Caco-2 (cell line): ENCODE results near the gene STXBP1. TPM values are rescaled to one million over a fixed set of nuclear protein-coding genes. Genes with fewer than 3 reads are reported as not detected.

Experiments used
- BruUV-seq: library from RNA; stranded (reverse); fragments of 400-500 nt; replicated peaks from 2 replicates; lab custom pipeline; 2021; lab: Mats Ljungman, UMichigan
- CTCF ChIA-PET: fragments of 300-600 bp; sonication (Branson Sonifier 250); formaldehyde crosslinking; loops from one replicate; lab custom pipeline; 2022; ENCODE audit warnings: antibody characterized with exemption; lab: Charles Lee
- POLR2A ChIA-PET: fragments of 300-600 bp; sonication (Branson Sonifier 250); formaldehyde crosslinking; loops from one replicate; lab custom pipeline; 2022; ENCODE audit warnings: antibody characterized with exemption; lab: Charles Lee
- DNase-seq, 2 experiments: peaks; one replicate each; pipeline versions ENCODE4 v3.0.0 to v3.0.0-alpha.2; 2020 to 2022
- H3K27me3 ChIP-seq: replicated peaks from 2 replicates; pipeline ENCODE4 v1.6.0; 2011; ENCODE audit warnings: low read length; ENCODE audit not compliant: control insufficient read depth, insufficient read depth
- H3K36me3 ChIP-seq: 2 replicates; pipeline ENCODE4 v1.5.1; 2011; ENCODE audit warnings: low read length; ENCODE audit not compliant: control insufficient read depth, insufficient read depth
- H3K4me1 ChIP-seq: fragments of 250-450 bp; sonication (Bioruptor Pico); 2 replicates; pipeline ENCODE4 v1.5.1; 2020; ENCODE audit warnings: mild to moderate bottlenecking
- H3K4me3 ChIP-seq: 2 replicates; pipeline ENCODE4 v1.5.1; 2011; ENCODE audit warnings: low read depth, mild to moderate bottlenecking, control low read depth, low read length
- H3K9me3 ChIP-seq: fragments of 250-450 bp; sonication (Bioruptor Pico); 2 replicates; pipeline ENCODE4 v1.5.1; 2020; ENCODE audit warnings: mild to moderate bottlenecking, moderate library complexity
- H3K27ac Mint-ChIP-seq: one replicate; pipeline ENCODE4 v1.8.0; 2022; ENCODE audit warnings: mixed read lengths; ENCODE audit not compliant: unreplicated experiment
- H3K27me3 Mint-ChIP-seq: one replicate; pipeline ENCODE4 v1.8.0; 2022; ENCODE audit warnings: mixed read lengths; ENCODE audit not compliant: insufficient read depth, unreplicated experiment
- H3K36me3 Mint-ChIP-seq: one replicate; pipeline ENCODE4 v1.8.0; 2022; ENCODE audit warnings: mild to moderate bottlenecking, mixed read lengths; ENCODE audit not compliant: insufficient read depth, unreplicated experiment
- H3K4me1 Mint-ChIP-seq: one replicate; pipeline ENCODE4 v1.8.0; 2022; ENCODE audit warnings: low read depth, mixed read lengths; ENCODE audit not compliant: unreplicated experiment
- H3K4me3 Mint-ChIP-seq: one replicate; pipeline ENCODE4 v1.8.0; 2022; ENCODE audit warnings: mild to moderate bottlenecking, moderate library complexity, mixed read lengths; ENCODE audit not compliant: unreplicated experiment
- H3K9me3 Mint-ChIP-seq: one replicate; pipeline ENCODE4 v1.8.0; 2022; ENCODE audit warnings: mixed read lengths; ENCODE audit not compliant: unreplicated experiment
- intact Hi-C: fragments of 100-400 bp; cut with micrococcal nuclease; formaldehyde crosslinking; loops from one replicate; pipeline ENCODE4 v1.10.0; 2022; ENCODE audit not compliant: unreplicated experiment
- total RNA-seq: library from RNA; stranded (reverse); gene quantifications from 2 replicates; pipeline ENCODE4 v1.2.3, GENCODE V29; 2022
- TF ChIP-seq, protein P1 (sequence below), 2 experiments: fragments of 200-600 bp in 1 of 2; IDR thresholded peaks; 1 replicate in 1 of 2; 2 replicates in 1 of 2; pipeline versions ENCODE4 v1.5.1 to v1.8.0; 2011 to 2022; ENCODE audit warnings: antibody characterized with exemption in 1 of 2, control low read depth in 1 of 2, inconsistent platforms in 1 of 2, low read depth in 1 of 2, low read length in 1 of 2, mild to moderate bottlenecking in 1 of 2, moderate library complexity in 1 of 2; ENCODE audit not compliant: insufficient read depth in 1 of 2, severe bottlenecking in 1 of 2, unreplicated experiment in 1 of 2

Gene STXBP1
- total RNA-seq, 1 experiment from 2014 or later = 5.5 TPM

DNA sequence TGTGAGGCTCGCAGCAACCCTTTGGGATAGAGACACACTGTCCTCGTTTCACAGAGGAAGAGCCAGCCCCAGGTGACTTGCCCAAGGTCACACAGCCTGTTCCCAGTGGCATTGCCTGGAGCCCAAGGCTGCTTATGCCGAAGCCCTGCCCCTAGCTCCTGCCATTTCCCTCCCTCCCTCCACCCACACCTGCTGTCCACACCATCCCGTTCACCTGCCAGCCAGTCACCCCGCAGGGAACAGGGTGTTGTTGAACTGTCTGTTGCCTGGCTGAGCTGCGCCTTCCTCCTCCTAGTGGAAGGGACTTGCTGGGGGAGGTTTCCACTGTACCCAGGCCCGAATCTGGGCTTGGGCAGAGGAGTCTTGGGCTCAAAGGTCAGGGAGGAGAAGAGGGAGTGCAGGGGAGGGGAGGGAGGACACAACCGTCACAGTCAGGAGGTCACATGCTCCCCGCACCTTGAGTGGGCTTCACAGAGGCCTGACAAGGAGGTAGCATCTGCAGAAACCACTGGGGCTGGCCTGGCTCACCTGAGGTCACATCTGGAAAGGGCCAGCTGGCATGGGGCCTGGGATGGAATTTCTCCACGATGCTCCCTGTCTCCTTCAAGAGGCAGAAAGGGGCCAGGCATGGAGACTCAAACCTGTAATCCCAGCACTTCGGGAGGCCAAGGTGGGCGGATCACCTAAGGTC lies 110.1 kb downstream of the STXBP1 start:
- H3K4me3 ChIP-seq = no peak overlapping the region
- DNase-seq = no peak
- no peaks in the 10 kb centered on the region for H3K36me3 ChIP-seq
- H3K27me3 ChIP-seq = no peaks in the 10 kb centered on the region
- no peaks in the 10 kb centered on the region for H3K4me1 ChIP-seq
- H3K9me3 ChIP-seq = no peaks in the 10 kb centered on the region
- intact Hi-C loops = no loop called here
- peaks cover 4% of the 10 kb centered on the region for H3K27me3 Mint-ChIP-seq
- ChIA-PET POLR2A (no interaction called here), CTCF (interaction anchor here (0.8 to 1.3 kb wide), 2 partner anchors 12 to 22 kb away, joined by 3 read pairs; no protein-coding TSS in a partner anchor)
- TF ChIP-seq, protein P1, sequence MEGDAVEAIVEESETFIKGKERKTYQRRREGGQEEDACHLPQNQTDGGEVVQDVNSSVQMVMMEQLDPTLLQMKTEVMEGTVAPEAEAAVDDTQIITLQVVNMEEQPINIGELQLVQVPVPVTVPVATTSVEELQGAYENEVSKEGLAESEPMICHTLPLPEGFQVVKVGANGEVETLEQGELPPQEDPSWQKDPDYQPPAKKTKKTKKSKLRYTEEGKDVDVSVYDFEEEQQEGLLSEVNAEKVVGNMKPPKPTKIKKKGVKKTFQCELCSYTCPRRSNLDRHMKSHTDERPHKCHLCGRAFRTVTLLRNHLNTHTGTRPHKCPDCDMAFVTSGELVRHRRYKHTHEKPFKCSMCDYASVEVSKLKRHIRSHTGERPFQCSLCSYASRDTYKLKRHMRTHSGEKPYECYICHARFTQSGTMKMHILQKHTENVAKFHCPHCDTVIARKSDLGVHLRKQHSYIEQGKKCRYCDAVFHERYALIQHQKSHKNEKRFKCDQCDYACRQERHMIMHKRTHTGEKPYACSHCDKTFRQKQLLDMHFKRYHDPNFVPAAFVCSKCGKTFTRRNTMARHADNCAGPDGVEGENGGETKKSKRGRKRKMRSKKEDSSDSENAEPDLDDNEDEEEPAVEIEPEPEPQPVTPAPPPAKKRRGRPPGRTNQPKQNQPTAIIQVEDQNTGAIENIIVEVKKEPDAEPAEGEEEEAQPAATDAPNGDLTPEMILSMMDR (IDR thresholded peaks at IDR 0.05; ENCODE audit: insufficient read depth in 1 of 2, low read depth in 1 of 2, low read length in 1 of 2, severe bottlenecking in 1 of 2, unreplicated experiment in 1 of 2) = no peak
- no peaks in the 10 kb centered on the region for H3K4me1 Mint-ChIP-seq
- no peaks in the 10 kb centered on the region for H3K9me3 Mint-ChIP-seq
- BruUV-seq = no TSS peak
- H3K4me3 Mint-ChIP-seq = no peak overlapping the region
- no peak overlapping the region for H3K27ac Mint-ChIP-seq
- H3K36me3 Mint-ChIP-seq = no peaks in the 10 kb centered on the region

DNA sequence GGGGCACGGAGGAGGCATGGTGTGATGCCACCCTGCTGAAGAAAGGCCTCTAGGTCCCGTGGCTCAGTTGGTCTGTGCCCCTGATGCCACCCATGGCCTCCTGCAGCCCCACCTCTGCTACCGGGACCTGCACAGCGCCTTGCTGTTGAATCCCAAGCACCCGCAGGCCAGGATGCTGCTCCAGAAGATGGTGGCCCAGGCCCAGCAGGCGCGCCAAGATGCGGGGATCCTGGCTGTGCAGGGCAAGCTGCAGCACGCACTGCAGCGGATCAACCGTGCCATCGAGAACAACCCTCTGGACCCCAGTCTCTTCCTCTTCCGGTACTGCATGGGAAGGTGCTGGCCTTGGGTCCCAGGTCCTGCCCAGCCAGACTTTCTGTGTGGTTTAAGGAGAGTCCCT lies 110.9 kb downstream of the STXBP1 start:
- ChIA-PET CTCF (interaction anchor here (0.8 kb wide), 1 partner anchor 106 kb away, joined by 3 read pairs; no protein-coding TSS in a partner anchor), POLR2A (no interaction called here)
- Mint-ChIP-seq H3K27me3 (peaks cover 4% of the 10 kb centered on the region), H3K4me1 (no peaks in the 10 kb centered on the region), H3K4me3 (no peak overlapping the region), H3K9me3 (no peaks in the 10 kb centered on the region), H3K36me3 (no peaks in the 10 kb centered on the region), H3K27ac (no peak overlapping the region)
- TF ChIP-seq, protein P1 (IDR thresholded peaks at IDR 0.05; ENCODE audit: insufficient read depth in 1 of 2, low read depth in 1 of 2, low read length in 1 of 2, severe bottlenecking in 1 of 2, unreplicated experiment in 1 of 2) = no peak
- BruUV-seq = no TSS peak
- Histone ChIP-seq H3K9me3 (no peaks in the 10 kb centered on the region), H3K4me1 (no peaks in the 10 kb centered on the region), H3K36me3 (no peaks in the 10 kb centered on the region), H3K4me3 (no peak overlapping the region), H3K27me3 (no peaks in the 10 kb centered on the region)
- no peak for DNase-seq
- intact Hi-C loops = no loop called here

DNA sequence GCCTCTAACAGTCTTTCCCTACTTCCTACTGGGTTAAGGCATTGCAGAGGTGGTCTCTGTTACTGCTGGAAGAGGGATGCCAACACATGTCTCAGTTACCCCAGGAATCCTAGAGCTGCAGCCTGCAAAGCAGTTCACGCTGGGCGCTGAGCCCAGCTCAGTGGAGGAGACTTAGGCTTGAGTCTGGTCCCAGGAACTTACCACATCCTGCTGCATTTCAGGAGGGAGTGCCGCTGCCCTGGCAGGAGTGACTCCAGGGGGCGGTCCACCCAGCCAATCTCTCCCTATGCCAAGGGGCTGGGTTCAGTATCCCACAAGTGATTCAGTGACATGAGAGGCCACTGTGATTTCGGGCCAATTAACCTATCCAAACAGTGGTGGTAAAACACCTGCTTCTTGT lies 111.4 kb downstream of the STXBP1 start:
- Histone ChIP-seq H3K4me3 (no peak overlapping the region), H3K27me3 (no peaks in the 10 kb centered on the region), H3K9me3 (no peaks in the 10 kb centered on the region), H3K4me1 (no peaks in the 10 kb centered on the region), H3K36me3 (no peaks in the 10 kb centered on the region)
- no peaks in the 10 kb centered on the region for H3K9me3 Mint-ChIP-seq
- ChIA-PET CTCF (interaction anchor here (0.8 kb wide), 1 partner anchor 106 kb away, joined by 3 read pairs; no protein-coding TSS in a partner anchor), POLR2A (no interaction called here)
- no peak overlapping the region for H3K27ac Mint-ChIP-seq
- H3K27me3 Mint-ChIP-seq = peaks cover 4% of the 10 kb centered on the region
- no peaks in the 10 kb centered on the region for H3K4me1 Mint-ChIP-seq
- BruUV-seq = no TSS peak
- H3K36me3 Mint-ChIP-seq = no peaks in the 10 kb centered on the region
- TF ChIP-seq, protein P1 (IDR thresholded peaks at IDR 0.05; ENCODE audit: insufficient read depth in 1 of 2, low read depth in 1 of 2, low read length in 1 of 2, severe bottlenecking in 1 of 2, unreplicated experiment in 1 of 2) = no peak
- intact Hi-C loops = no loop called here
- no peak for DNase-seq
- no peak overlapping the region for H3K4me3 Mint-ChIP-seq
